Stimulated activated CD8-positive, alpha-beta memory T cell treated with anti-CD3 and anti-CD28 coated beads, Interleukin-15, amount 100 ng/mL, for 4 hours (primary cell): ENCODE results near the gene SMIM32.

Experiments used
- DNase-seq, 2 donors: peaks; one replicate each; pipeline ENCODE4 v3.0.0-alpha.2; 2020; ENCODE audit warnings: low read depth in 2 of 2

Gene SMIM32

GRCh38 chr5:136192526-136193321, at the start of gene SMIM32:
SMIM32 (minus strand) TSS chr5:136193162; CDS start chr5:136192524, 638 bp downstream.
- DNase-seq: no peak

GRCh38 chr5:136242611-136243010, 49.6 kb upstream of the SMIM32 start:
- no peak for DNase-seq

- no peak for DNase-seq
These were observed 49.2 kb upstream of the SMIM32 start for GRCh38 chr5:136242136-136242535.

GRCh38 chr5:136240894-136241293, 47.9 kb upstream of the SMIM32 start:
- DNase-seq: no peak

- DNase-seq: no peak
These were observed 43.6 kb upstream of the SMIM32 start for GRCh38 chr5:136236479-136237083.

- no peak for DNase-seq
These were observed 42.4 kb upstream of the SMIM32 start for GRCh38 chr5:136235321-136235720.

GRCh38 chr5:136232316-136232715, 39.4 kb upstream of the SMIM32 start:
- no peak for DNase-seq

GRCh38 chr5:136230176-136230575, 37.2 kb upstream of the SMIM32 start:
- DNase-seq: no peak

GRCh38 chr5:136228136-136228757, 35.3 kb upstream of the SMIM32 start:
- DNase-seq: no peak

- DNase-seq: no peak
These were observed 33.4 kb upstream of the SMIM32 start for GRCh38 chr5:136226401-136226800.

GRCh38 chr5:136225796-136226195, 32.8 kb upstream of the SMIM32 start:
- DNase-seq: no peak

GRCh38 chr5:136222580-136223235, 29.7 kb upstream of the SMIM32 start:
- DNase-seq: no peak

GRCh38 chr5:136221340-136221739, 28.4 kb upstream of the SMIM32 start:
- DNase-seq: no peak

GRCh38 chr5:136216230-136216629, 23.3 kb upstream of the SMIM32 start:
- no peak for DNase-seq

- no peak for DNase-seq
These were observed 22.9 kb upstream of the SMIM32 start for GRCh38 chr5:136215812-136216211.

GRCh38 chr5:136213919-136214493, 21.0 kb upstream of the SMIM32 start:
- no peak for DNase-seq

- DNase-seq: no peak
These were observed 19.3 kb upstream of the SMIM32 start for GRCh38 chr5:136212252-136212721.

GRCh38 chr5:136211282-136212040, 18.5 kb upstream of the SMIM32 start:
- no peak for DNase-seq

GRCh38 chr5:136210259-136210658, 17.3 kb upstream of the SMIM32 start:
- no peak for DNase-seq

- DNase-seq: no peak
These were observed 16.5 kb upstream of the SMIM32 start for GRCh38 chr5:136209346-136209910.

GRCh38 chr5:136208916-136209315, 16.0 kb upstream of the SMIM32 start:
- DNase-seq: no peak
